Smooth muscle cell of trachea (primary cell): ENCODE data around the gene UGT2A2. TPM values are rescaled to one million over a fixed set of nuclear protein-coding genes. Genes with fewer than 3 reads are reported as not detected.

ENCODE experiments used
- total RNA-seq: library from RNA; depleted of rRNA; stranded (reverse); fragments of >200 nt; gene quantifications from 2 replicates; pipeline ENCODE4 v1.2.1, GENCODE V29; 2014

UGT2A2 gene
- not detected in 2 replicates for total RNA-seq

DNA sequence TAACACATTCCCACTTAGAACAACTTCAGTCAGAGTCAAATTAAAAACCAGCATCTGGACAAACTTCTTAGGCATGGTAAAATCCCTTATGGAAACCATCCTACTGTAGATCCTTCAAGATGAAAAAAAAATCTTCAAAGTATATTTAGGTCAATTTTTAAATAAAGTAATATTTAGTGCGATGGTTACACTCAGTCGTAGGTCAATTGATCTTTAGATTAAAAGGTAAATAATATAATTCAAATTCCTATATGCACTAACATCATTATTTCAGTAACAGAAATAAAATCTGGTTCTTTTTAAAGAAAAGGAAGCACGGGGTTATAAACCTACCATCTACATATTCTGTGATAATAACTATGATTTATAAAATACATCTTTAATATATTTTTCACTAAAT, at the start of gene UGT2A2:
TSS of gene UGT2A2 (minus strand) at position 101 of the 400 bp plus-strand sequence. CDS start at position 99, 2 bp downstream.

GRCh38 chr4:69653147-69653546, 13.7 kb upstream of the UGT2A2 start, which contains the start of gene UGT2A1:
Gene UGT2A1, minus strand, starts transcription at chr4:69653247. Its CDS starts 5,603 bp downstream, at chr4:69647644.

Other genes with a start within 250 kb of the UGT2A2 start
- gene UGT2B4, start 143.7 kb downstream of the UGT2A2 start, total RNA-seq, result not detected in 2 replicates
- gene UGT2A1, start 13.6 kb upstream of the UGT2A2 start, total RNA-seq, result not detected in 2 replicates
- under 0.01 and 0.15 TPM in 2 replicates for gene SULT1B1, start 121.0 kb upstream of the UGT2A2 start, total RNA-seq
- gene SULT1E1, start 220.5 kb upstream of the UGT2A2 start, total RNA-seq, result 0.44 TPM in 1 of 2 replicates, not detected in the other